CD4-positive, alpha-beta T cell treated with Interleukin-12 subunit alpha and Interleukin-12 subunit beta, for 1 hour (primary cell): Measurements from ENCODE around the gene SRPX.

Experiments
- DNase-seq: peaks from one replicate; pipeline ENCODE4 v3.0.0-alpha.2; 2020

Gene SRPX

DNA sequence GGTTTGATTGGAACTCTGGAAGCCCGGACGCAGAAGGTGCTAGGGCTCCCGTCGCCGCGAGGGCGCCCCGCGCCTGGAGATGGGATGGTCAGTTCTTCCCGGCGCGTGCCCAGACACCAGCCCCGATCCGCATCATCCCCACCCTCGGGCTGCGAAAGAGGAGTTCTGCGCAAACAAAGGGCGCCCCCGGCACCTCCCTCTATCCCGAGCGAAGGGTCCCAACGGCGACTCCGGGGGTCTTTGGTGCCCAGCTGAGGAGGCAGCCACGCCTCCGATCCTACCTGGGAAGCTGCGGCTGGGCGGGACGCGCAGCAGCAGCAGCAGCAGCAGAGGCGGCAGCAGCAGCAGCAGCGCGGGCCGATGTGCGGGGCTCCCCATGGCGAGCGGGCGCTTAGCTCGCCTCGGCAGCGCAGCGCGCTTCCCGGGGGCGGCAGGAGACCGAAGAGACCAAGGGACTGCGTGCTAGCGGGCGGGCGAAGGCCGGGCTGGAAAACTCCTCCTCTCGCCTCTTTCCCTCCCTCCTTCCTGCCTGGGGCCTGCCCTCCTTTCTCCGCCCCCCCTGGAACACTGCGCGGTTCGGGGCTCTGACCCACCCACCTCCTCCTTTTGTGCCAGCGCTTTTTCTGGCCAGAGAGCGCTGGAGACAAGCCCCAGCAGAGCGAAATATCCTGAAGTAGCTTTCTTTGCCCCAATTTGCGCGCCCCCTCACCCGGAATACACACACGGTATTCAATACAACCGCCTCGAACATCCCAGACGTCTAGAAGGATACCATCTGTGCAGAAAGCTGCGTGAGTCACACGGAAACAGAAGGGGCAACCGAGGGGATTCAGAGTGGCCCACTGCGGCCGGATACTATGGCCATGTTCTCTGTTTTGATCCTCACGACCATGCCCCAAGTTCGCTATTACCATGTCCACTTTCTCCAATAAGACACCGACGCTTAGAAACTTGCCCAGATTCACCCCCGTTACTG lies at the start of gene SRPX:
Gene SRPX, minus strand, starts transcription at position 457 of the 976 bp plus-strand sequence. Its CDS starts 79 bp downstream, at position 378.
- no peak for DNase-seq

GRCh38 chrX:38268011-38268410 lies 47.3 kb upstream of the SRPX start:
- no peak for DNase-seq

DNA sequence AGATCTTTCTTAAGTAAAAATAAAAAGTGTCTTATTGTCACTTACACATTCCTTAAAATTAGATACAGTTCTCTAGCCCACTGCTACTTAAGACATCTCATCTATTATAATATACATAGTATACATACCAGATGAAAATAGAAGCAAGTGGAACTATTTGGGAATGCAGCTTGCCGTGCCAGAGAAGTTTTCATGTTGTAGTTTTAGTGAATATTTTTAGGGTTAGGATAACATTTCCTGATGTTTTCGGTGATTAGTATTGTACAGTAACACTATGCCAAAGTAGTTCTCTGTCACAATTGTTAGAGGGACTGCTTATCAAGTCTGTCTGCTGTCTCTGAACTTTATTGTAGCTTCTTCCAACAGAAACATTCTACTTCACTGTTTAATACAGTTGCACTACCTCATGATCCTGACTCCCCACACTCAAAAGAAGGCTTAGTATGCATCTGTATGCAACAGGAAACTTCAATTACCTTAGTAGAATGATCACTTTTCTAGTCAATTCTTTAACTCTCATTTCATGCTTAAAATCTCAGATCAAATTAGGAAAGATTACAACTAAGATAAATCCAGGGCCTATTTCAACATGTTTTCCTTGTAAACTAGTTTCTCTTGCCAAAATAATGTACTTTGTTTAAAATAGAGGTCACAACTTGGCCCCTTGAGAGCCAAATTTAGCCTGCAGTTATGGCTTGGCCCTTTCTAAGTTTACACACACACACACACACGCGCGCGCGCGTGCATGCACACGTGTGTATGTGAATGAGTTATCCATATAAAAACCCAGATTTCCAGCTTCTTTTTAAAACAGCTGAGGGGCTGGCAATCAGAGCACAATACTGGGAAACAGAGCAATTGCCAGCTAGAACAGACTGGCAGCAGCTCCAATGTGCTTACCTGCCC lies 42.3 kb upstream of the SRPX start:
- DNase-seq: no peak

- DNase-seq: no peak
Measured at GRCh38 chrX:38260231-38260630, 39.6 kb upstream of the SRPX start.

- DNase-seq: no peak
Measured at GRCh38 chrX:38256019-38256418, 35.3 kb upstream of the SRPX start.

DNA sequence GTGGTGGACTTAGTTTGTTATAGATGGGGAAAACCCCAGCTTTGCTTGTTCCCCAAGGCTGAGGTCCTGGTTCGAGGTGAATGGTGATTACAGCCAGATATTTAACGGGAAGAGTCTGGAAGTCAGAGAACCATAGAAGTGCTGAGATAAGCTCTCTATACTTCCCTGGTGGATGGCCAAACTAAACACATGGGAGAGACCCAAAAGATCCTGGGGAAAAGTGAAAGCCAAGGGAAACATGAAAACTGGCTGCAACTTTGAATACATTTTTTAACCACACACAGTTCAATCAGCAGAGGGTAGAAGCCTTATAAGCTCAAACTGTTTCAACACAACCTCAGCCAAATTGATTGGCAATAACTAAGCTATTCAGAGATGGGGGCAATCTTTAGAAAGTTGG lies 29.3 kb upstream of the SRPX start:
- DNase-seq: no peak

GRCh38 chrX:38247051-38247450 lies 26.4 kb upstream of the SRPX start:
- no peak for DNase-seq

DNA sequence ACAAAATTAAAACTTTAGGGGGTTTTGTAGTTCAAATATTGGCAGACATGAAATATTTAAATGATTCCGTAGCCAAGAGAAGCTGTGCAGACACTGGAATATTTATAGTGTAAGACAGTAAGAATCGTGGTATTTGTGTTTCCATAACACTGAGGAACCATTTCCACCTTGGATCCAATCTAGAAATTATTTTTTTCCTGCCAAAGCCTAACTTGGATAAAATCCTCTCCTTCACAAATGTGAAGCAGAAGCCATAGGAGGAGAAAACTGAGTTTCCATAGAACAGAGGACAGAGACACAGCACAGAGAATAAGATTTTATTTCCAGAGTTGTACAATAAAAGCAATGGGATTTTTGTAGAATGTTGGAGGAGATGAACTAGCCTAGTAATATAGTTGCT lies 19.9 kb upstream of the SRPX start:
- no peak for DNase-seq

DNA sequence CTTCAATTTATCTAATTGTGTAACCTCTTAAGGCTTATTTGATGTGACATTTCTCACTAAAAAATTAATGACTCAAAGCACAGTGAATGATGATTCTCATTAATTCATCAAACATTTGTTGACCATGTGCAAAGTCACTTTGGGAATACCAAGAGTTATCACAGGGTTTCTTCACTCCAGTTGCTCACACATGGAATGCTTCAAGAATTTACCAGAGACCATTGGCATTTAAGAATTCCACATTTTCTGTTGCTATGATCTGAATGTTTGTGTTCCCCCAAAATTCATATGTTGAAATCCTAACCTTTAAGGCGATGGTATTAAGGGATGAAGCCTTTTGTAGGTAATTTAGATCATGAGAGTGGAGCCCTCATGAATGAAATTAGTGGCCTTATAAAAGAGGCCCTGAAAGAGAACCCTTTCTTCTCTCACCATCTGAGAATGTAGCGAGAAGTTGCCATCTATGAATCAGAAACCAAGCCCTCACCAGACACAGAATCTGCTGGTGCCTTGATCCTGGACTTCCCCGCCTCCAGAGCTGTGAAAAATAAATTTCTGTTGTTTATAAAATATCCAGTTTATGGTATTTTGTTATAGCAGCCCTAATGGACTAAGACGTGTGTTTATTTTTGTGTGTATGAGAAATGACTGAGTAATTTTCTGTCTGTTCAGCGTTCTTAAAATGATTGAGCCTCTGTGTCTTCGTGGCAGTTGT lies 16.4 kb upstream of the SRPX start:
- no peak for DNase-seq

GRCh38 chrX:38233891-38234667 lies 13.4 kb upstream of the SRPX start:
- DNase-seq: no peak

DNA sequence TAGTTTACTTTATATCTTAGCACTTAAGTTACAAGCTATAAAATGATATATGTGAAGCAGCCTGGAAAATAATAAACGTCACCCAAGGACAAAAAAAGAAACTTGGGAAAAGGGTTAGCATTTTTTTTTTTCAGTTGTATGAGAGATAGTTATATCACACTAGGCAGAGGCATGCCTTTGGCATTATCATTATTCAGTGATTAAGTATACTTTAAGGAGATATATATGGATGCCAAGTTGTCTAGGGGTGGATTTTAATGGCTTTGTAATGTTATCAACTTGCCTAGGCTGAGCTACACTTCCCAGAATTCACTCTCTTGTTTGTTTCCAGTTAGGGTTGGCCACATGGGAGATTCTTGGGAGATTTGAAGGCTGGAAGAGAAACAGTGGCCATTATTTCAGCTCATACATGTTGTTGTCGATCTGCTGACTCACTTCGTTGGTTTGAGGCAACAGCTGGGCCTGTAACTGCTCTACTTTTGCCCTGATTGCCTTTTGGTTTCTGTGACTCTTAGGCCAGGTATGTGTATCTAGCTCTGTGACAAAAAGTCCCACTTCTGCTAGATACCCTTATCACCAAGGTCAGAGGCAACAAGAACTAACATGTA lies 11.5 kb upstream of the SRPX start:
- no peak for DNase-seq

GRCh38 chrX:38225093-38225492 lies 4.4 kb upstream of the SRPX start:
- DNase-seq: no peak

DNA sequence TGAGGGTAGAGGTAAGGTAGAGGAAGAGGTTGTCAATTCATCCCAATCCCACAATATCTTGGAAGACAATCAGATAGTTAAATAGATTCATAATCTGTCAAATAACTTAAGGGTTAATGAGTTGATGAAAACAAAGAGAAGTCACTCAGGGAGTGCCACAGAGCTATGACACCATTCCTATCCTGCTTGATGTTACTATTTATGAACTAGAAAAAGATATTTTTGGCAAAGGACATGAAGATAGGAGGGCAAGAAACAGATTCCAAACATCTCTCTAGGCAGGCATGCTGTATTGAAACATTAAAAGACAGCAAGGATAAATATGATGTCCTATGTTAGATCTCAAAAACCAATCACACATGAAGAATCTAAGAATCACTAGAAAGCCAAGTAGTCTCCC lies 3.5 kb upstream of the SRPX start:
- DNase-seq: no peak

DNA sequence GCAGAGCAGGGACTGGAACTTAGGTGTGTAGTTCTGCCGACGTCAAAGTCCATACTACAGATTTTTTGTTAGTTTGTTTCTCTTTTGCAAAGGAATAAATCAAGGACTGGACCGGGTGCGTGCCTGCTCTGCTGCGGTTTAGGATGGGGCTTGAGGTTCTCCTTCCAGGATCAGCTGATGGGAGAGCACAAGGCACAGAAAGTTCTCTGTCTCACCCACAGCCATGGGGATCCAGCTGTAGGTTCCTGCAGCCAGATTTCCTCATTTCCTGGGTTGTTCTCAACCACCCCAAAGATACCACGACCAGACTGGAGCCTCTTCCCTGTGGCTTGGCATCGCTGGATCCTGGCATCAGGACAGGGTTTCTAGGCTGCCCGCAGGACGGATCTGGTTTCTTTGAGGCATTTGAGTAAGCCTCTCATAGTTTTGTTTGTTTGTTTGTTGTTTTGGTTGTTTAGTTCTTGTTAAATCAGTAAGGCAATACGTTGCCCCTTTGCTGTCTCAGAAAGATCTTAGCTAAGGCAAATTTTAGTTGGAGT lies 789 bp upstream of the SRPX start:
- DNase-seq: no peak

GRCh38 chrX:38220024-38220414 lies 652 bp downstream of the SRPX start:
- DNase-seq: no peak

- DNase-seq: no peak
Measured at GRCh38 chrX:38216642-38217041, 4.0 kb downstream of the SRPX start.

GRCh38 chrX:38214551-38215531 lies 5.8 kb downstream of the SRPX start:
- DNase-seq: no peak

GRCh38 chrX:38214044-38214443 lies 6.6 kb downstream of the SRPX start:
- no peak for DNase-seq

DNA sequence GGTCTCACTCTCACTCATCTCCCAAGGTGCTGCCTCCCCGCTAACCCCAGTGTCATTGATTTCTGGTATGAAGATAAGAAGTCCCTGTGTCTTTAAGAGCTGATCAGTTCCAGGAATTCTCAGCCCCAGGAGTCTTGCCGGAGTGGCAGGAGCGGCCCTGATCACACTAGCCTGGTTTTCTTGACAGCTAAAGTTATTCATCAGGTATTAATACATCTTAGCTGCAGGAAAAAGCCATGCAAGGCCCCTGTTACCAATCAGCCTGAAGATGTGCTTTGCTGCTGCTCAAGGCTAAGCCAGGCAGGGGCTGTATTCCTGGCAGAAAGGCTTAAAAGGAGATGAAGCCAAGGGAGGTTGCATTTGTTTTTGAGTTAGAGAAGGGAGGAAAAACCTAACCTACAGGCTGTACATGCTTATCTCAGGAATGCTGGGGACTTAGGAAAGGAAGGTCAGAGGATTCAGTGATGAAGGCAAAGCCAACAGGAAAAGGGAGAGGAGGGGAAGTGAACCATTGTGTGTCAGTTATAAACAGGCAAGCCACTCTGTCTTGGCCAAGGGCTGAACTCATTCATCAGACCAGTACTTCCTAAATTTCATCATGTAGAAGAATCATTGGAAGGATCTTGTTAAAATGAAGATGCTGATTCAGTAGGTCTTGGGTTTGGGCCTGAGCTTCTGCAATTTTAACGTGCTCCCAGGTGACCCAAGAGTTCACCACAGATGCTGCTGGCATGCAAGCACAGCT lies 8.6 kb downstream of the SRPX start:
- no peak for DNase-seq
